Mesenchymal stem cell (in vitro differentiated cells and primary cell): ENCODE measurements around the gene DCUN1D1.

Experiments used
- DNase-seq: peaks from one replicate; pipeline ENCODE4 v3.0.0-alpha.2; 2013
- H2AFZ ChIP-seq: one replicate; pipeline ENCODE4 v1.6.1; 2013; ENCODE audit warnings: low read depth, mild to moderate bottlenecking, control low read depth, inconsistent platforms, low read length, moderate library complexity
- H2AK5ac ChIP-seq: 2 replicates; pipeline ENCODE4 v1.6.1; 2013; ENCODE audit warnings: low read length, moderate library complexity, mild to moderate bottlenecking, inconsistent platforms; ENCODE audit not compliant: severe bottlenecking
- H2BK120ac ChIP-seq: one replicate; pipeline ENCODE4 v1.6.1; 2013; ENCODE audit warnings: low read depth, mild to moderate bottlenecking, inconsistent platforms, low read length, moderate library complexity
- H2BK12ac ChIP-seq, 2 experiments: one replicate each; pipeline ENCODE4 v1.6.1; 2013; ENCODE audit warnings: inconsistent platforms in 2 of 2, low read length in 2 of 2, mild to moderate bottlenecking in 2 of 2, moderate library complexity in 2 of 2, control low read depth in 1 of 2
- H2BK15ac ChIP-seq: one replicate; pipeline ENCODE4 v1.6.1; 2013; ENCODE audit warnings: mild to moderate bottlenecking, low read depth, inconsistent platforms; ENCODE audit not compliant: poor library complexity, severe bottlenecking
- H2BK5ac ChIP-seq: 2 replicates; pipeline ENCODE4 v1.6.1; 2013; ENCODE audit warnings: low read depth, mild to moderate bottlenecking, low read length, control low read depth, inconsistent platforms; ENCODE audit not compliant: poor library complexity, severe bottlenecking
- H3K14ac ChIP-seq, 2 experiments: one replicate each; pipeline ENCODE4 v1.6.1; 2013; ENCODE audit warnings: inconsistent platforms in 2 of 2, low read length in 2 of 2, control low read depth in 1 of 2, mild to moderate bottlenecking in 1 of 2, moderate library complexity in 1 of 2
- H3K18ac ChIP-seq, 2 experiments: one replicate each; pipeline ENCODE4 v1.6.1; 2013; ENCODE audit warnings: inconsistent platforms in 2 of 2, low read length in 2 of 2, control low read depth in 1 of 2, low read depth in 1 of 2, mild to moderate bottlenecking in 1 of 2
- H3K23ac ChIP-seq, 2 experiments: one replicate each; pipeline ENCODE4 v1.6.1; 2013; ENCODE audit warnings: inconsistent platforms in 2 of 2, low read length in 2 of 2, mild to moderate bottlenecking in 2 of 2, moderate library complexity in 2 of 2, control low read depth in 1 of 2
- H3K27ac ChIP-seq: 2 replicates; pipeline ENCODE4 v1.5.1; 2013; ENCODE audit warnings: mild to moderate bottlenecking, moderate library complexity, low read length, control low read depth, inconsistent platforms; ENCODE audit not compliant: poor library complexity, severe bottlenecking
- H3K27me3 ChIP-seq, 2 experiments: 2 replicates each; pipeline versions ENCODE4 v1.6.1 to v1.7.0; 2013; ENCODE audit warnings: low read length in 2 of 2, mild to moderate bottlenecking in 2 of 2, moderate library complexity in 2 of 2, control low read depth in 1 of 2, inconsistent platforms in 1 of 2; ENCODE audit not compliant: control insufficient read depth in 1 of 2, insufficient read depth in 1 of 2
- H3K36me3 ChIP-seq, 2 experiments: 2 replicates each; pipeline versions ENCODE4 v1.6.1 to v1.7.0; 2013; ENCODE audit warnings: low read length in 2 of 2, control low read depth in 1 of 2, inconsistent platforms in 1 of 2, low read depth in 1 of 2, mild to moderate bottlenecking in 1 of 2; ENCODE audit not compliant: insufficient read depth in 2 of 2, control insufficient read depth in 1 of 2
- H3K4ac ChIP-seq, 2 experiments: one replicate each; pipeline ENCODE4 v1.6.1; 2013; ENCODE audit warnings: inconsistent platforms in 2 of 2, low read length in 2 of 2, mild to moderate bottlenecking in 2 of 2, moderate library complexity in 2 of 2, control low read depth in 1 of 2, low read depth in 1 of 2
- H3K4me1 ChIP-seq: 2 replicates; pipeline ENCODE4 v1.6.1; 2013; ENCODE audit warnings: low read depth, low read length, control low read depth; ENCODE audit not compliant: control insufficient read depth, insufficient read depth
- H3K4me2 ChIP-seq: 2 replicates; pipeline ENCODE4 v1.6.1; 2013; ENCODE audit warnings: low read length, mild to moderate bottlenecking, inconsistent platforms; ENCODE audit not compliant: poor library complexity, severe bottlenecking
- H3K4me3 ChIP-seq, 2 experiments: 2 replicates each; pipeline versions ENCODE4 v1.5.1 to v1.7.0; 2013; ENCODE audit warnings: low read length in 2 of 2, mild to moderate bottlenecking in 2 of 2, control low read depth in 1 of 2, low read depth in 1 of 2; ENCODE audit not compliant: insufficient read depth in 1 of 2
- H3K79me1 ChIP-seq: replicated peaks from 2 replicates; pipeline ENCODE4 v1.6.1; 2013; ENCODE audit warnings: mild to moderate bottlenecking, control low read depth, low read length, inconsistent platforms; ENCODE audit not compliant: poor library complexity, severe bottlenecking
- H3K9ac ChIP-seq: 2 replicates; pipeline ENCODE4 v1.7.0; 2013; ENCODE audit warnings: mild to moderate bottlenecking, low read length, moderate library complexity
- H3K9me3 ChIP-seq: 2 replicates; pipeline ENCODE4 v1.7.0; 2013; ENCODE audit warnings: mild to moderate bottlenecking, low read length; ENCODE audit not compliant: control insufficient read depth
- H4K8ac ChIP-seq: one replicate; pipeline ENCODE4 v1.6.1; 2013; ENCODE audit warnings: inconsistent platforms, mild to moderate bottlenecking, low read length, moderate library complexity
- H4K91ac ChIP-seq: one replicate; pipeline ENCODE4 v1.6.1; 2013; ENCODE audit warnings: mild to moderate bottlenecking, low read length, inconsistent platforms
- WGBS: methylation state at CpG from one replicate; pipeline ENCODE4 v1.1.7; 2013; ENCODE audit warnings: mixed read lengths; 5-methylcytosine and 5-hydroxymethylcytosine counted together

DCUN1D1 gene

DNA sequence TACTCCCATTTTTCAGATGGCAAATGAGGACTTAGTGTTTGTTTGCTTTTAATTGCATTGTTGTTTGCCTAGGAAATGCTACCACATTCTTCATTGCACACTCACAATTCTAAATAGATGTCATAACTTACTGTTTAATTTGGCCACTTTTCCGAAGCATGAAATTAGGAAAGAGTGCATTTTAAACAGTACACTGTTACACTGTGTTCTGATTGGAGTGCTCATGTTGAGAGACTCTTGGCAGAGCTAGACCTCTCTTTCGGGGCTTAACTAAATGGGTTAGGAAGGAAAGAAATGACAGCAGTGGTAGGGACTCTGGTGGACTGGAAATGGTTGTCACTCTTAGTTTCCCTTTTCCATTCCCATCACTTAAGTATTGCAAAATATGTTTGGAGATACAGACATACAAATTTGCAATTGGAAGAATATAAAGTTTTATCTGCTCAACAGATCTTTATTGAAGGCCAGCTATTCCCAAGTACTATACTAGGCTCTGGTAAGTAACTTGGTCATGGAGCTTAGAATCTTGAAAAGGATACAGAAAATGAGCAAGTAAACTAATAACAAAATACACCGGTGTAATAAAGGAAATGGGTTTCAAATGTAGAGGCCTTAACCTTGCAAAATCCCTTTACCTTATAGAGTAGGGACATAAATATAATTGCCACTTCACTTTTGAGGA lies 90.2 kb downstream of the DCUN1D1 start:
- Histone ChIP-seq H3K27me3 (no peaks in the 10 kb centered on the region), H4K91ac (no peak overlapping the region), H2BK12ac (no peak overlapping the region), H4K8ac (no peak overlapping the region), H3K4me3 (no peak overlapping the region), H3K4ac (no peak overlapping the region), H2AFZ (no peak overlapping the region), H3K9ac (no peak overlapping the region), H3K27ac (no peak overlapping the region), H3K9me3 (no peaks in the 10 kb centered on the region), H3K4me1 (no peaks in the 10 kb centered on the region), H2BK15ac (no peak overlapping the region), H3K18ac (no peak overlapping the region), H3K4me2 (no peak overlapping the region), H3K79me1 (peaks cover 1% of the 10 kb centered on the region), H2BK120ac (no peak overlapping the region), H3K36me3 (peaks cover 5 to 56% of the 10 kb centered on the region in 2 experiments), H3K14ac (no peak overlapping the region), H3K23ac (no peak overlapping the region), H2BK5ac (no peak overlapping the region), H2AK5ac (no peak overlapping the region)
- 100% methylated on average over 2 of the region's 3 CpGs for whole genome bisulfite sequencing
- no peak for DNase-seq
